GM19395 (cell line): ENCODE results near the gene EHMT2.
"Not testable (repeated sequence)": the region's sequence is repeated elsewhere in the genome, so short reads cannot be mapped to it uniquely, and the experiment has no call there.

ENCODE experiments used
- ATAC-seq: cut with Tn5 transposase; IDR thresholded peaks from one replicate; pipeline ENCODE4 v1.9.1; 2021; ENCODE audit warnings: mild to moderate bottlenecking, moderate library complexity; ENCODE audit not compliant: unreplicated experiment

Gene EHMT2

DNA sequence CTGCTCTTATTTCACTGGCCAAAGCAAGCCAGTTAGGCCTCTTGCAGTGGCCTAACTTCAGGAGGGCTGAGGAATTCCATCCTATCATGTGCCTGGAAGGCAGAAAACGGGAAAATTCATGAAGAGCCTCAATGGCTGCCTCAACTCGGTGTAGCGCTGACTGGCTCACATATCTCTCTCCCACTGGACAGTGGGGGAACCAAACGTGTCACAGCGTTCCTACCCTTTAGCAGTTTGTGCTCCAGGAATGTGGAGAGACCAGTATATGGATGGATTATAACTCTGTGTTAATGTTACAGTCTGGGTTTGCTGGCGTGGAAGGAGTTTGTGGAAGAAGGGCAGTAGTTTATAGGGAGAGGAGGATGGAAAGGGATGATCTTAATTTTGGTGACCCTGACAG, 18.3 kb upstream of the EHMT2 start:
- no peak for ATAC-seq

GRCh38 chr6:31915351-31915750, 17.9 kb upstream of the EHMT2 start:
- ATAC-seq: no peak

DNA sequence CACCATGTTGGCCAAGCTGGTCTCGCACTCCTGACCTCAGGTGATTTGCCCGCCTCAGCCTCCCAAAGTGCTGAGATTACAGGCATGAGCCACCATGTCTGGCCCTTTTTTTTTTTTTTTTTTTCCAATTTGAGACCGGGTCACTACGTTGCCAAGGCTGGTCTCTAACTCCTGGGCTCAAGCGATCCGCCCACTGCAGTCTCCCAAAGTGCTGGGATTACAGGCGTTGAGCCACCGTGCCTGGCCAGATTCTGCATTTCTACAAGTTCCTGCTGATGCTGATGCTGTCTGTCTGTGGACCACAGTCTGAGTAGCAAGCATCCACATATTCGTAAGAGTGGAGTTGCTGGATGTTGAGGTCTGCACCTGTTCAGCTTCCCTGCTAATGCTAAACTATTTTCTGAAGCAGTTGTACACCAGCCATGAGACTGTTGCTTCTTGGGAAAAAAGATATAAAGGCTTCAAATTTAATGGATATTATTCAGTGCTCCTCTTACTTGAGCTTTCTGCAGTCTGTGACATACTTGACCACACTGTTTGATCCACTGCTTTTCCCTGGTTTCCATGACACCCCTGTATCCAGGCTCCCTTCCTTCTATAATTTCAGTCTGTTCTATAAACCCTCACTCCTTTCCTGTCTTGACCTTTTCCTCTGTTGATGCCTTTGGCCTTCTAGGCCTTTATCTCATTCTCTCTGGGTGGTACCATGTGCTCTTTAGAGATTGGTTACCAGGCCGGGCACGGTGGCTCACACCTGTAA, 14.5 kb upstream of the EHMT2 start:
- ATAC-seq: no peak

DNA sequence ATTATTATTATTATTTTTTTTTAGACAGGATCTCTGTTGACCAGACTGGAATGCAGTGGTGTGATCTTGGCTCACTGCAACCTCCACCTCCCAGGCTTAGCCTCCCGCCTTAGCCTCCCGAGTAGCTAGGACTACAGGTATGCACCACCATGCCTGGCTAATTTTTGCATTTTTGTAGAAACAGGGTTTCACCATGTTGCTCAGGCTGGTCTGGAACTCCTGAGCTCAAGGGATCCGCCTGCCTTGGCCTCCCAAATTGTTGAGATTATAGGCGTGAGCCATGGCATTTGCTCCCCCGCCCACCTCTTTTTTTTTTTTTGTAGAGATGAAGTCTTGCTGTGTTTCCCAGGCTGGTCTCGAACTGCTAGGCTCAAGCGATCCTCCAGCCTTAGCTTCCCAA, 11.8 kb upstream of the EHMT2 start:
- not testable (repeated sequence) for ATAC-seq

DNA sequence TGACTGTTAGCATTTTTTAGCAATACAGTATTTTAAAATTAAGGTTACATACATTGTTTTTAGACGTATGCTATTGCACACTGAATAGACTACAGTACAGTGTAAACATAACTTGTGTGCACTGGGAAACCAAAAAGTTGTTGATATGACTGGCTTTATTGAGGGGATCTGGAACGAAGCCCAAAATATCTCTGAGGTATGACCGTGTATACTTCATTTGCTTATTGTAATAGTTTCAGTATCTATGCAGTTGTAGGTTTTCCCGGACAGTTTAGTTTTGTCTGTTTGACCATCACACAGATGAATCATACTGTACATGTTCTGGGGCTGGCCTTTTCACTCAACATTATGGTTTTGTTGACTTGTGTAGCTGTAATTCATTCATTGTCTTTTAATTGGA, 11.3 kb upstream of the EHMT2 start:
- peak; percentile 80 for ATAC-seq

DNA sequence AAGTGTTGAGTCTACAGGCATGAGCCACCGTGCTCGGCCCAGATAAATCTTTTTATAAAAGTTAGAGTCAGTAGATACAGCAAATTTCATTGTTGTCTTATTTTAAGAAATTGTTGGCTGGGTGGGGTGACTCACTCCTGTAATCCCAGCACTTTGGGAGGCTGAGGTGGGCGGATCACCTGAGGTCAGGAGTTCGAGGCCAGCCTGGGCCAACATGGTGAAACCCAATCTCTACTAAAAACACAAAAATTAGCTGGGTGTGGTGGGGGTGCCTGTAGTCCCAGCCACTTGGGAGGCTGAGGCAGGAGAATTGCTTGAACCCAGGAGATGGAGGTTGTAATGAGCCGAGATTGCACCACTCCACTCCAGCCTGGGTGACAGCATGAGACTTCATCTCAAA, 10.8 kb upstream of the EHMT2 start:
- ATAC-seq: not testable (repeated sequence)

GRCh38 chr6:31907158-31907813, 9.8 kb upstream of the EHMT2 start:
- no peak for ATAC-seq

DNA sequence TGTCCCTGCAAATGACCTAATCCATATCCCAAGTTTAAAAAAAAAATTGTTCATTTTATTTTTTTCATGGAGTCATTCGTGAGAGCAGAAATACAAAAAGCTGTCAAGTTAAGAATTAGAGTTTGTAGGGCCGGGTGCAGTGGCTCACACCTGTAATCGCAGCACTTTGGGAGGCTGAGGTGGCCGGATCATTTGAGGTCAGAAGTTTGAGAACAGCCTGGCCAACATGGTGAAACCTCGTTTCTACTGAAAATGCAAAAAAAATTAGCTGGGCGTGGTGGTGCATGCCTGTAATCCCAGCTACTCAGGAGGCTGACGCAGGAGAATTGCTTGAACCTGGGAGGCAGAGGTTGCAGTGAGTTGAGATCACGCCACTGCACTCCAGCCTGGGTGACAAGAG, 9.2 kb upstream of the EHMT2 start:
- ATAC-seq: not testable (repeated sequence)

- no peak for ATAC-seq
Measured at GRCh38 chr6:31906122-31906521, 8.6 kb upstream of the EHMT2 start.

GRCh38 chr6:31905041-31905440, 7.5 kb upstream of the EHMT2 start:
- no peak for ATAC-seq

- ATAC-seq: no peak
Measured at GRCh38 chr6:31903957-31904356, 6.5 kb upstream of the EHMT2 start.

DNA sequence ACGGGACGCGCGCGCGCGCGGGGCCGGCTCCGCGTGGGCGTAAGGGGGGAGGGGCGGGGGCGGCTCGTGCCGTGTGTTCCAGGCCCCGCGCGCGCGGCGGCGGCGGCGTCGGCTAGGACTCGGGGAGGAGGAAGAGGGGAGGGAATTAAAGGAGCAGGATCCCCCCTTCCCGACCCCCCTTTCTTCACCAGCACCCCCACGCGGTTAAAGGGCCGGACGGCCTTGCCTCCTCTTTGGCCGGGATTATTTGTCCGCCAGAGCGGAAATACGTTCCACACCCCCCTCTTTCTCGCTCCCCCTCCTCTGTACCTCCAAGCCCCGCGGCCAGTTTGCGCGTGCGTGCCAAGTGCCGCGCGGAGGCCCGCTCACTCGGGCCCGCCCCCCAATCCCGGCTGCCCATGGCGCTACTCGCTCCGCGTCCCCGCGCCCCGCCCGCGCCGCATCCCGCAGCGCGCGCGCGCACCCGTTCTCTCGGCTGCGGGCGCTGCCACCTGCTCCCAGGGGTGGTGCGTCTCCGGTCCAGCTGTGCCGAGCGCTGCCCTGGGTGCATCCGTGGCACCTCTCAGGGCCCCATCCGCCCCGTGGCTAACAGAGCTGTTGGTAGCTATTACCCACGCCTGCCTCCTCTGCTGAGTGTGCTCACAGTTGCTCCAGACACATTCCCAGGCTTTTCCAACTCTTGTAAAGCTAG, 4.6 kb upstream of the EHMT2 start, which contains the start of gene ZBTB12:
ZBTB12 (minus strand) TSS at position 134 of the 691 bp plus-strand sequence. CDS start 781 bp downstream, outside the sequence.
- peak; percentile 52 for ATAC-seq

GRCh38 chr6:31901415-31901952, 4.0 kb upstream of the EHMT2 start:
- no peak for ATAC-seq

DNA sequence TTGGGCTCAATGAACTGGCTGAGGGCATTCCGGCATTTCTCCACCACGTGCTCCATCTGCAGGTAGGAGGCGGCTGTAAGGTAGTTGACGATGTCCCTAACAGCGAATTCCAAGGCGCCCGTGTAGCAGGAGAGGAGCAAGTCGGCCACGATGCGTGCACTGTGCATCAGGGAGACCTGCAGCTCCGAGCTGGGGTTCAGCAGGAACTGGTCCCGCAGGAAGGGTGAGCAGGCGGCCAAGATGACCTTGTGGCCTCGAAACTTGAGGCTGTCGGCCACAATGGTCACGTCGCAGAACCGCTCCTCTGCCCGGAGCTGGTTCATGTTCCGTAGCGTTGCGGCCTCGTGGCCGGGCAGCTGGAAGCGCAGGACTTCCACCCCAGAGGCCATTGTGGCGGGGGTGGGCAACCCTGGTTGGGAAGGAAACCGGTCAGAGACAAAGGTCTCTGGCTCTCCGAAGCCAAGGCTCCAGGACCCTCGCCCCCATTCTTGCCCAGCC, 3.5 kb upstream of the EHMT2 start:
- no peak for ATAC-seq

- ATAC-seq: no peak
Measured at GRCh38 chr6:31899882-31900722, 2.6 kb upstream of the EHMT2 start.

GRCh38 chr6:31899215-31899614, 1.7 kb upstream of the EHMT2 start:
- no peak for ATAC-seq

- ATAC-seq: no peak
Measured at GRCh38 chr6:31898383-31899011, 999 bp upstream of the EHMT2 start.

GRCh38 chr6:31896856-31897611, 464 bp downstream of the EHMT2 start:
- no peak for ATAC-seq

- no peak for ATAC-seq
Measured at GRCh38 chr6:31896493-31896855, 1.0 kb downstream of the EHMT2 start.
